Neural cell (in vitro differentiated cells): ENCODE data around the gene AHI1.

ENCODE experiments used
- CTCF ChIP-seq: fragments of 450-650 bp; IDR thresholded peaks from 2 replicates; pipeline ENCODE4 v1.5.1; 2014; ENCODE audit warnings: antibody characterized with exemption, mild to moderate bottlenecking, moderate library complexity; ENCODE audit not compliant: poor library complexity, severe bottlenecking
- EP300 ChIP-seq: fragments of 450-650 bp; conservative IDR thresholded peaks from 2 replicates; pipeline ENCODE4 v1.6.1; 2014; ENCODE audit warnings: antibody characterized with exemption, mild to moderate bottlenecking, moderate library complexity; ENCODE audit not compliant: poor library complexity, severe bottlenecking
- EZH2 ChIP-seq: fragments of 200-600, 300-800 bp; shearing (Covaris generic), sonication (generic); IDR thresholded peaks from 2 replicates; pipeline ENCODE4 v1.6.1; 2014; ENCODE audit warnings: antibody characterized with exemption, low read length, borderline replicate concordance, mild to moderate bottlenecking; ENCODE audit not compliant: insufficient read depth, poor library complexity, severe bottlenecking
- POLR2AphosphoS5 ChIP-seq: IDR thresholded peaks from 2 replicates; pipeline ENCODE4 v1.6.1; 2012
- RAD21 ChIP-seq: fragments of 450-650 bp; conservative IDR thresholded peaks from 2 replicates; pipeline ENCODE4 v1.6.1; 2014; ENCODE audit warnings: antibody characterized with exemption, mild to moderate bottlenecking, moderate library complexity
- SMC3 ChIP-seq: fragments of 450-650 bp; conservative IDR thresholded peaks from 2 replicates; pipeline ENCODE4 v1.6.1; 2014; ENCODE audit warnings: antibody characterized with exemption, mild to moderate bottlenecking, moderate library complexity; ENCODE audit not compliant: poor library complexity
- TAF1 ChIP-seq: IDR thresholded peaks from 2 replicates; pipeline ENCODE4 v1.6.1; 2012; ENCODE audit warnings: low read depth
- TF ChIP-seq, protein P1 (sequence below): IDR thresholded peaks from 2 replicates; pipeline ENCODE4 v1.6.1; 2012; ENCODE audit warnings: borderline replicate concordance

DNA sequence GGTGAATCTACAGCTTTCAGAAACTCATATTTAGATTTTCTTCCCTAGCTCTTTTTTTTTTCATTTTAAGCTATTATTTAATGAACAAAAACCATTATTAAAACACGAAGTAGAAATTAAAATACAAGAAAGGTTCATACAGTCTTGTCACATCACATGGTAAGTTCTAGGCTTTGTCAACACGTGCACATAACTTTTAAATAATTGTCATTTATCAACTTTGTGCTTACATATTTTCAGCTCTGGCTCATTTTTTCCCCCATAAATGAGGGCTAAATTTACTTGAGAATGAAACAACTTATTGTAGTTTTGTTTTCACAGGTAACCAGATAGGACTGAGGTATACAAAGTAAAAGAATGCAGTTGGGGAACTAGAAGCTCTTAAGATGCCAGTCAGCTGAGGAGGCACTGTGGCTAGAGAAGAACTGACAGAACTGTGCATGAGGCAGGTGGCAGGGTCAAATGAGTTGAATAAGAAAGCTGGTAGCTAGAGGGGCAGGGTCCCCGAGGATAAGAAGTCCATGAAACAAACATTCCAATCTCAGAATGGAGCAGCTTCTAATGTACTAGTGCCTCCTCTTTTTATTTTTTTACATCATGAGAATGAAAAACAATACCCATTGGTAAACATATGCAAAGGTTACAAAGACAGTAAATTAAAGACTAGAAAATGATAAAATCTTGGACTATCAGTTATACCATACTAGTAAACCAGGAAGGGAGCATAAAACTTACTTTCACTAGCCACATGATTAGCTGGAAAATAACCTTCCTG, 174.9 kb downstream of the AHI1 start:
- TF ChIP-seq RAD21 (no peak), EP300 (no peak), POLR2AphosphoS5 (no peak), TAF1 (no peak), CTCF (no peak), EZH2 (no peak), SMC3 (no peak)
- TF ChIP-seq, protein P1, sequence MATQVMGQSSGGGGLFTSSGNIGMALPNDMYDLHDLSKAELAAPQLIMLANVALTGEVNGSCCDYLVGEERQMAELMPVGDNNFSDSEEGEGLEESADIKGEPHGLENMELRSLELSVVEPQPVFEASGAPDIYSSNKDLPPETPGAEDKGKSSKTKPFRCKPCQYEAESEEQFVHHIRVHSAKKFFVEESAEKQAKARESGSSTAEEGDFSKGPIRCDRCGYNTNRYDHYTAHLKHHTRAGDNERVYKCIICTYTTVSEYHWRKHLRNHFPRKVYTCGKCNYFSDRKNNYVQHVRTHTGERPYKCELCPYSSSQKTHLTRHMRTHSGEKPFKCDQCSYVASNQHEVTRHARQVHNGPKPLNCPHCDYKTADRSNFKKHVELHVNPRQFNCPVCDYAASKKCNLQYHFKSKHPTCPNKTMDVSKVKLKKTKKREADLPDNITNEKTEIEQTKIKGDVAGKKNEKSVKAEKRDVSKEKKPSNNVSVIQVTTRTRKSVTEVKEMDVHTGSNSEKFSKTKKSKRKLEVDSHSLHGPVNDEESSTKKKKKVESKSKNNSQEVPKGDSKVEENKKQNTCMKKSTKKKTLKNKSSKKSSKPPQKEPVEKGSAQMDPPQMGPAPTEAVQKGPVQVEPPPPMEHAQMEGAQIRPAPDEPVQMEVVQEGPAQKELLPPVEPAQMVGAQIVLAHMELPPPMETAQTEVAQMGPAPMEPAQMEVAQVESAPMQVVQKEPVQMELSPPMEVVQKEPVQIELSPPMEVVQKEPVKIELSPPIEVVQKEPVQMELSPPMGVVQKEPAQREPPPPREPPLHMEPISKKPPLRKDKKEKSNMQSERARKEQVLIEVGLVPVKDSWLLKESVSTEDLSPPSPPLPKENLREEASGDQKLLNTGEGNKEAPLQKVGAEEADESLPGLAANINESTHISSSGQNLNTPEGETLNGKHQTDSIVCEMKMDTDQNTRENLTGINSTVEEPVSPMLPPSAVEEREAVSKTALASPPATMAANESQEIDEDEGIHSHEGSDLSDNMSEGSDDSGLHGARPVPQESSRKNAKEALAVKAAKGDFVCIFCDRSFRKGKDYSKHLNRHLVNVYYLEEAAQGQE = no peak
